ENCODE data around the gene ZFC3H1.

Gene ZFC3H1

GRCh38 chr12:71584356-71584755 lies 79.3 kb downstream of the ZFC3H1 start:
- Histone ChIP-seq H3K9ac (ENCODE audit: low read length) (no peak overlapping the region), H3K9me3 (ENCODE audit: insufficient read depth, low read length) (no peaks in the 10 kb centered on the region), H3K36me3 (ENCODE audit: low read length) (no peaks in the 10 kb centered on the region), H3K4me2 (ENCODE audit: low read depth, low read length, poor library complexity, severe bottlenecking) (no peak overlapping the region), H3K9me2 (replicated peaks; ENCODE audit: insufficient read depth, low read length) (no peaks in the 10 kb centered on the region), H3F3A (ENCODE audit: insufficient read depth) (no peaks in the 10 kb centered on the region), H3K79me2 (ENCODE audit: insufficient read depth, low read length) (no peaks in the 10 kb centered on the region), H3K4me3 (ENCODE audit: insufficient read depth, low read length, poor library complexity, severe bottlenecking) (no peak overlapping the region), H4K20me1 (ENCODE audit: low read depth, low read length) (no peaks in the 10 kb centered on the region), H3K27ac (ENCODE audit: low read depth, low read length) (no peak overlapping the region), H3K27me3 (ENCODE audit: low read length) (no peaks in the 10 kb centered on the region), H2AFZ (ENCODE audit: low read depth, low read length, severe bottlenecking) (no peak overlapping the region)
- TF ChIP-seq EZH2phosphoT487 (conservative IDR thresholded peaks at IDR 0.05; ENCODE audit: low read length) (no peak), CTCF (IDR thresholded peaks at IDR 0.05; ENCODE audit: insufficient read depth, low read length, poor library complexity, severe bottlenecking) (no peak)

GRCh38 chr12:71582925-71583324 lies 80.7 kb downstream of the ZFC3H1 start:
- Histone ChIP-seq H3K27me3 (ENCODE audit: low read length) (no peaks in the 10 kb centered on the region), H4K20me1 (ENCODE audit: low read depth, low read length) (no peaks in the 10 kb centered on the region)
- TF ChIP-seq CTCF (IDR thresholded peaks at IDR 0.05; ENCODE audit: insufficient read depth, low read length, poor library complexity, severe bottlenecking) (no peak), EZH2phosphoT487 (conservative IDR thresholded peaks at IDR 0.05; ENCODE audit: low read length) (no peak)

GRCh38 chr12:71581206-71581605 lies 82.4 kb downstream of the ZFC3H1 start:
- Histone ChIP-seq H3K27me3 (ENCODE audit: low read length) (no peaks in the 10 kb centered on the region), H3K9me2 (replicated peaks; ENCODE audit: insufficient read depth, low read length) (no peaks in the 10 kb centered on the region), H4K20me1 (ENCODE audit: low read depth, low read length) (no peaks in the 10 kb centered on the region), H3K27ac (ENCODE audit: low read depth, low read length) (no peak overlapping the region), H3K79me2 (ENCODE audit: insufficient read depth, low read length) (no peaks in the 10 kb centered on the region), H3K4me2 (ENCODE audit: low read depth, low read length, poor library complexity, severe bottlenecking) (no peak overlapping the region), H3K4me3 (ENCODE audit: insufficient read depth, low read length, poor library complexity, severe bottlenecking) (no peak overlapping the region), H3K9ac (ENCODE audit: low read length) (no peak overlapping the region), H3F3A (ENCODE audit: insufficient read depth) (no peaks in the 10 kb centered on the region), H3K9me3 (ENCODE audit: insufficient read depth, low read length) (no peaks in the 10 kb centered on the region), H3K36me3 (ENCODE audit: low read length) (no peaks in the 10 kb centered on the region), H2AFZ (ENCODE audit: low read depth, low read length, severe bottlenecking) (no peak overlapping the region)
- no peak for TF ChIP-seq CTCF (IDR thresholded peaks at IDR 0.05; ENCODE audit: insufficient read depth, low read length, poor library complexity, severe bottlenecking)
- no peak for TF ChIP-seq EZH2phosphoT487 (conservative IDR thresholded peaks at IDR 0.05; ENCODE audit: low read length)

More at GRCh38 chr12:71582925-71583324, 80.7 kb downstream of the ZFC3H1 start:
- no peak overlapping the region for H2AFZ ChIP-seq (ENCODE audit: low read depth, low read length, severe bottlenecking)
- H3K36me3 ChIP-seq (ENCODE audit: low read length) = no peaks in the 10 kb centered on the region
- H3K9me3 ChIP-seq (ENCODE audit: insufficient read depth, low read length) = no peaks in the 10 kb centered on the region
- no peak overlapping the region for H3K27ac ChIP-seq (ENCODE audit: low read depth, low read length)
- no peaks in the 10 kb centered on the region for H3K79me2 ChIP-seq (ENCODE audit: insufficient read depth, low read length)
- H3F3A ChIP-seq (ENCODE audit: insufficient read depth) = no peaks in the 10 kb centered on the region
- no peak overlapping the region for H3K4me3 ChIP-seq (ENCODE audit: insufficient read depth, low read length, poor library complexity, severe bottlenecking)
- H3K4me2 ChIP-seq (ENCODE audit: low read depth, low read length, poor library complexity, severe bottlenecking) = no peak overlapping the region
- H3K9me2 ChIP-seq (replicated peaks; ENCODE audit: insufficient read depth, low read length) = no peaks in the 10 kb centered on the region
- no peak overlapping the region for H3K9ac ChIP-seq (ENCODE audit: low read length)
